NT2/D1 (cell line): ENCODE results near the gene CRYBG1.
A peak's percentile ranks its signal among the peaks of the same experiment; 100 is the strongest.
"Not testable (repeated sequence)": the region's sequence is repeated elsewhere in the genome, so short reads cannot be mapped to it uniquely, and the experiment has no call there.

Source experiments
- DNase-seq: peaks from one replicate; pipeline ENCODE4 v3.0.0-alpha.2; 2011; ENCODE audit warnings: low read depth, low spot score
- H3K27me3 ChIP-seq: 2 replicates; pipeline ENCODE4 v1.6.0; 2011; ENCODE audit warnings: mild to moderate bottlenecking; ENCODE audit not compliant: insufficient read length, insufficient read depth
- H3K36me3 ChIP-seq: 2 replicates; pipeline ENCODE4 v1.6.1; 2011; ENCODE audit warnings: mild to moderate bottlenecking, low read length, mixed read lengths; ENCODE audit not compliant: insufficient read depth, insufficient read length
- H3K4me1 ChIP-seq: 2 replicates; pipeline ENCODE4 v1.5.1; 2011; ENCODE audit not compliant: insufficient read depth, insufficient read length
- H3K4me3 ChIP-seq: 2 replicates; pipeline ENCODE4 v1.5.1; 2011; ENCODE audit warnings: low read depth; ENCODE audit not compliant: insufficient read length
- H3K9ac ChIP-seq: 2 replicates; pipeline ENCODE4 v1.6.0; 2011; ENCODE audit warnings: low read depth; ENCODE audit not compliant: insufficient read length
- H3K9me3 ChIP-seq: 2 replicates; pipeline ENCODE4 v1.5.1; 2011; ENCODE audit warnings: mild to moderate bottlenecking, low read length; ENCODE audit not compliant: insufficient read depth
- SUZ12 ChIP-seq: IDR thresholded peaks from 2 replicates; pipeline ENCODE4 v1.6.1; 2011; ENCODE audit not compliant: insufficient read length, insufficient read depth; ENCODE audit errors: extremely low read depth
- YY1 ChIP-seq: IDR thresholded peaks from 2 replicates; pipeline ENCODE4 v1.6.1; 2011; ENCODE audit not compliant: insufficient read length, insufficient read depth
- ZNF274 ChIP-seq: IDR thresholded peaks from 2 replicates; pipeline ENCODE4 v1.6.1; 2011; ENCODE audit warnings: mild to moderate bottlenecking, low read depth, low read length

Gene CRYBG1

GRCh38 chr6:106510090-106510970 is 149.8 kb downstream of the CRYBG1 start:
- Histone ChIP-seq H3K9me3 (no peaks in the 10 kb centered on the region), H3K27me3 (peaks cover 86% of the 10 kb centered on the region), H3K4me1 (peaks cover 2% of the 10 kb centered on the region), H3K4me3 (peak overlapping the region; percentile 52), H3K9ac (peak overlapping the region; percentile 56), H3K36me3 (no peaks in the 10 kb centered on the region)
- DNase-seq: no peak
- TF ChIP-seq ZNF274 (no peak), YY1 (no peak), SUZ12 (no peak)

GRCh38 chr6:106511288-106512047 is 151.0 kb downstream of the CRYBG1 start:
- no peak for TF ChIP-seq YY1
- no peak for TF ChIP-seq SUZ12
- TF ChIP-seq ZNF274: no peak
- DNase-seq: no peak
- Histone ChIP-seq H3K4me3 (peak overlapping the region; percentile 36), H3K4me1 (peaks cover 2% of the 10 kb centered on the region), H3K27me3 (peaks cover 86% of the 10 kb centered on the region), H3K9me3 (no peaks in the 10 kb centered on the region), H3K36me3 (no peaks in the 10 kb centered on the region), H3K9ac (no peak overlapping the region)

- H3K9ac ChIP-seq: no peak overlapping the region
- H3K9me3 ChIP-seq: no peaks in the 10 kb centered on the region
- H3K27me3 ChIP-seq: peaks cover 80% of the 10 kb centered on the region
- no peak for TF ChIP-seq SUZ12
- TF ChIP-seq ZNF274: no peak
- TF ChIP-seq YY1: no peak
- H3K36me3 ChIP-seq: no peaks in the 10 kb centered on the region
- DNase-seq: no peak
- H3K4me1 ChIP-seq: peaks cover 2% of the 10 kb centered on the region
- H3K4me3 ChIP-seq: peak overlapping the region; percentile 36
Observed at GRCh38 chr6:106512048-106512967, 151.8 kb downstream of the CRYBG1 start.

GRCh38 chr6:106512968-106513574 is 152.6 kb downstream of the CRYBG1 start:
- Histone ChIP-seq H3K36me3 (no peaks in the 10 kb centered on the region), H3K27me3 (peaks cover 72% of the 10 kb centered on the region), H3K4me3 (peak overlapping the region; percentile 36), H3K9ac (no peak overlapping the region), H3K4me1 (peaks cover 2% of the 10 kb centered on the region), H3K9me3 (no peaks in the 10 kb centered on the region)
- no peak for TF ChIP-seq SUZ12
- no peak for TF ChIP-seq YY1
- no peak for TF ChIP-seq ZNF274
- DNase-seq: no peak

- Histone ChIP-seq H3K36me3 (no peaks in the 10 kb centered on the region), H3K4me3 (no peak overlapping the region), H3K27me3 (peaks cover 63% of the 10 kb centered on the region), H3K4me1 (peaks cover 2% of the 10 kb centered on the region), H3K9me3 (no peaks in the 10 kb centered on the region), H3K9ac (no peak overlapping the region)
- no peak for DNase-seq
- TF ChIP-seq YY1 (no peak), ZNF274 (no peak), SUZ12 (no peak)
Observed at GRCh38 chr6:106513808-106514582, 153.5 kb downstream of the CRYBG1 start.

GRCh38 chr6:106514583-106514885 is 154.0 kb downstream of the CRYBG1 start:
- H3K9ac ChIP-seq: no peak overlapping the region
- no peak for DNase-seq
- H3K4me1 ChIP-seq: peaks cover 2% of the 10 kb centered on the region
- H3K36me3 ChIP-seq: no peaks in the 10 kb centered on the region
- no peak overlapping the region for H3K4me3 ChIP-seq
- H3K27me3 ChIP-seq: peaks cover 58% of the 10 kb centered on the region
- H3K9me3 ChIP-seq: no peaks in the 10 kb centered on the region
- no peak for TF ChIP-seq ZNF274
- no peak for TF ChIP-seq YY1
- no peak for TF ChIP-seq SUZ12

- H3K9ac ChIP-seq, H3K36me3 ChIP-seq, DNase-seq, H3K4me1 ChIP-seq, H3K9me3 ChIP-seq, H3K4me3 ChIP-seq: not testable (repeated sequence)
- H3K27me3 ChIP-seq: peaks cover 47% of the 10 kb centered on the region
Observed at GRCh38 chr6:106515582-106515981, 155.1 kb downstream of the CRYBG1 start.
